H1 (cell line): Measurements from ENCODE around the gene CDH22. TPM values are rescaled to one million over a fixed set of nuclear protein-coding genes. Genes with fewer than 3 reads are reported as not detected.

Source experiments
- NANOG ChIP-seq: IDR thresholded peaks from 2 replicates; pipeline ENCODE4 v1.6.1; 2011; ENCODE audit warnings: low read length, low read depth, mild to moderate bottlenecking, inconsistent platforms; ENCODE audit not compliant: insufficient read depth, poor library complexity, severe bottlenecking
- SP2 ChIP-seq: IDR thresholded peaks from 2 replicates; pipeline ENCODE4 v1.6.1; 2012; ENCODE audit warnings: mild to moderate bottlenecking, low read length, inconsistent platforms
- polyA plus RNA-seq, 7 experiments: library from polyadenylated mRNA; depleted of rRNA in 3 of 7; stranded (reverse) in 5 of 7; unstranded in 2 of 7; fragments of >200 nt in 5 of 7; fragments of 200-250 nt in 2 of 7; gene quantifications; 1 replicate in 5 of 7; 2 replicates in 1 of 7; 4 replicates in 1 of 7; pipeline versions ENCODE4 v1.2.1 to v1.2.3, GENCODE V29; 2011 to 2013; ENCODE audit warnings: missing spikeins in 2 of 7, mixed read lengths in 2 of 7
- total RNA-seq: library from RNA; stranded (reverse); fragmentation: NEBNext Ultra II Directional; extraction: Animal tissue kit (Norgen Biotek cat#: 25700); gene quantifications from 2 replicates; pipeline ENCODE4 v1.2.1, GENCODE V29; 2021
- TF ChIP-seq, protein P1 (sequence below), 3 experiments: IDR thresholded peaks; 1 replicate in 2 of 3; 2 replicates in 1 of 3; pipeline versions ENCODE4 v1.5.1 to v1.6.1; 2011; ENCODE audit warnings: low read length in 3 of 3, mild to moderate bottlenecking in 3 of 3, inconsistent platforms in 2 of 3, low read depth in 1 of 3, moderate library complexity in 1 of 3; ENCODE audit not compliant: insufficient read depth in 1 of 3; ENCODE audit errors: control extremely low read depth in 1 of 3

CDH22 gene
- total and polyA plus RNA-seq, 2 of the 8 experiments (the other 6 are each of a cell fraction or from before 2014, with no cell fraction given): 0.35 to 0.39 TPM

DNA sequence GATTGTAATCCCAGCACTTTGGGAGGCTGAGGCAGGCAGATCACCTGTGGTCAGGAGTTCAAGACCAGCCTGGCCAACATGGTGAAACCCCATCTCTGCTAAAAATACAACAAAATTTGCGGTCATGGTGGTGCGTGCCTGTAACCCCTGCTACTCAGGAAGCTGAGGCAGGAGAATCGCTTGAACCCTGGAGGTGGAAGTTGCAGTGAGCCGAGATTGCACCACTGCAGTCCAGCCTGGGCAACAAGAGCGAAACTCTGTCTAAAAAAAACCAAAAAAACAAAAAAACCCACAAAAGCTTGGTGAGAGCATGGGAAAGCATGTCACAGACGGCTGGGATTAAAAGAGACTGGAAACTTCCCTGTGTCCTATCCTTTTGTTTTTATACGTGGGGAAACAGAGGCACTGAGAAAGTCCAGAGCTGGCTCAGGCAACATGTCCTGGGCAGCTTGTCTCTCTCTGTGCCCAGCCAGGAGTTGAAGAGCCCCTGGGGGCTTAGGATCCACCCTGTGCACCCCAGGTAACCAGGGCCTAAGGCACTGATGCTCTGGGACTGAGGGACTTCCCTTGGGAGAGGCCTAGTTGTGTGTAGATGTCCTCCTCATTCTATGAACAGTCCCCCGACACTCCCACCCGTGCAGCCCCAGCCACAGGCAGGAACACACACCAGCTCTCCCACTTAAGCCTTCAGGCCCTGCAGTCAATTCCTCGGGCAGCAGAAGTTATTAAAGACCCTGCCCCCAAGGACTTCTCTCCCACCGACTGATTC is 174.2 kb downstream of the CDH22 start (continued):
- TF ChIP-seq NANOG (no peak), SP2 (no peak)
- TF ChIP-seq, protein P1, sequence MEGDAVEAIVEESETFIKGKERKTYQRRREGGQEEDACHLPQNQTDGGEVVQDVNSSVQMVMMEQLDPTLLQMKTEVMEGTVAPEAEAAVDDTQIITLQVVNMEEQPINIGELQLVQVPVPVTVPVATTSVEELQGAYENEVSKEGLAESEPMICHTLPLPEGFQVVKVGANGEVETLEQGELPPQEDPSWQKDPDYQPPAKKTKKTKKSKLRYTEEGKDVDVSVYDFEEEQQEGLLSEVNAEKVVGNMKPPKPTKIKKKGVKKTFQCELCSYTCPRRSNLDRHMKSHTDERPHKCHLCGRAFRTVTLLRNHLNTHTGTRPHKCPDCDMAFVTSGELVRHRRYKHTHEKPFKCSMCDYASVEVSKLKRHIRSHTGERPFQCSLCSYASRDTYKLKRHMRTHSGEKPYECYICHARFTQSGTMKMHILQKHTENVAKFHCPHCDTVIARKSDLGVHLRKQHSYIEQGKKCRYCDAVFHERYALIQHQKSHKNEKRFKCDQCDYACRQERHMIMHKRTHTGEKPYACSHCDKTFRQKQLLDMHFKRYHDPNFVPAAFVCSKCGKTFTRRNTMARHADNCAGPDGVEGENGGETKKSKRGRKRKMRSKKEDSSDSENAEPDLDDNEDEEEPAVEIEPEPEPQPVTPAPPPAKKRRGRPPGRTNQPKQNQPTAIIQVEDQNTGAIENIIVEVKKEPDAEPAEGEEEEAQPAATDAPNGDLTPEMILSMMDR (IDR thresholded peaks at IDR 0.05; ENCODE audit: control extremely low read depth in 1 of 3, insufficient read depth in 1 of 3, low read depth in 1 of 3, low read length in 3 of 3): no peak
